Measurements from ENCODE around the gene PCDH15.

- TF ChIP-seq GATA3 (IDR thresholded peaks at IDR 0.05; ENCODE audit: low read depth, low read length) (no peak), GATA2 (IDR thresholded peaks at IDR 0.05; ENCODE audit: low read depth, low read length) (no peak)
Measured at GRCh38 chr10:54576541-54576940, 224.5 kb downstream of the PCDH15 start.
